ENCODE data around the gene SKOR1.

Gene SKOR1

DNA sequence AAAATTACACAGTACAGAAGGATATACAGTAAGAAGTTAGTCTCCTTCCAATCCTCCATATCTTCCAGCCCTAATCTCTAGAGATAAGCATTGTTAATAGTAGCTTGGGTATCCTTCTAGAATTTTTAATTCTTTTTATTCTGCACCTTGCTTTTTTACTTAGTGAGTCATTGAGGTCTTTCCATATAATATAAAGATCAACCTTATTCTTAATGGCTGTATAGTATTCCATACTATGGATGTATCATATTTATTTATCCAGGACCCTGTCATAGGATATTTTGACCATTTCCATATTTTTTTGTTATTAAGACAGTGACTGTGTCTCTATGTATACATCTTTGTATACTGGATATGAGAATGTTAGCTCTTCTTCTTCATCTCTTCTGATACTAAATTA is 36.3 kb upstream of the SKOR1 start:
- Histone ChIP-seq H3K4me1 (ENCODE audit: insufficient read depth, low read length, severe bottlenecking) (peaks cover 76% of the 10 kb centered on the region), H3K79me2 (ENCODE audit: insufficient read depth, low read length) (no peaks in the 10 kb centered on the region)

DNA sequence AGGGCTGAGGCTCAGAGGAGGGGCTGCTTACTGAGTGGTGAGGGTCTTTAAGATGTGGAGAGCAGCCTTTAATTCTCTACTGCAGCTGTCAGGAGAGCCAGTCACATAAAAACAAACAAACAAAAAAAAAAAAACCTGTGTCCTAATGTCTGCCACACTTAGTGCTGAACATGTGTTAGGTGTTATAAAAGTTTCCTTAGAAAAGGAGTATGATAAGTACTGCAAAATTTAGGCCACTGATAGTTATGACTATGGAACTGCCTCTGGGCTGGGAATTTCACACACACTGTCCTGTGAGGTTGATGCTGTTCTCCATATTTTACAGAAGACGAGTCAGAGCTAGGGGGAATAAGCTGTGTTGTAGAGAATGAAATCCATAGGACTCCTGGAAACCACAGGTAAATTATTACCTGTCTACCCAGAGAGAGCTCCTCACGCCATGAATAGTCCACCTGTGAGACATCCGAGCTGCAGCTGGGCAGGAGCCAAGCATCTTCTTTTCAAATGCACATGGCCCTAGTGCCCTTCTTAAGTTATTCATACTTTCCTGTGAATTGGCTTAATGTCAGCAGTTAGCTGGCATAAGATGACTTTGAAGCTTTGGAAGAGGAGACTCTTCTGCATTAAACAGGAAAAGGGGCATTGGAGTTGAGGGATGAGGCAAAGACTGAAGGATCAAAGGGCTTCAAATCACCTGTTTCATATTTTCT is 34.5 kb upstream of the SKOR1 start:
- Histone ChIP-seq H3F3A (ENCODE audit: insufficient read depth, low read length) (no peaks in the 10 kb centered on the region), H3K79me2 (ENCODE audit: insufficient read depth, low read length) (no peaks in the 10 kb centered on the region), H3K27me3 (ENCODE audit: insufficient read depth, low read length) (no peaks in the 10 kb centered on the region), H3K4me1 (ENCODE audit: insufficient read depth, low read length, severe bottlenecking) (peaks cover 58% of the 10 kb centered on the region), H2AFZ (ENCODE audit: low read length) (no peak overlapping the region), H3K9ac (ENCODE audit: low read length) (no peak overlapping the region; the same call in 1 of the 2 replicates), H3K4me3 (ENCODE audit: low read depth, low read length, poor library complexity, severe bottlenecking) (no peak overlapping the region), H3K36me3 (ENCODE audit: insufficient read depth, low read length) (peaks cover 26% of the 10 kb centered on the region), H4K20me1 (ENCODE audit: insufficient read depth, low read length) (no peaks in the 10 kb centered on the region), H3K9me2 (ENCODE audit: low read depth, low read length) (no peaks in the 10 kb centered on the region), H3K27ac (ENCODE audit: low read depth, low read length, poor library complexity, severe bottlenecking) (peak overlapping the region; percentile 59), H3K9me3 (ENCODE audit: low read length) (peaks cover 16% of the 10 kb centered on the region), H3K4me2 (ENCODE audit: low read length) (no peak overlapping the region)
- TF ChIP-seq EZH2 (IDR thresholded peaks at IDR 0.05; ENCODE audit: borderline replicate concordance, low read length), result no peak
- TF ChIP-seq, protein P1, sequence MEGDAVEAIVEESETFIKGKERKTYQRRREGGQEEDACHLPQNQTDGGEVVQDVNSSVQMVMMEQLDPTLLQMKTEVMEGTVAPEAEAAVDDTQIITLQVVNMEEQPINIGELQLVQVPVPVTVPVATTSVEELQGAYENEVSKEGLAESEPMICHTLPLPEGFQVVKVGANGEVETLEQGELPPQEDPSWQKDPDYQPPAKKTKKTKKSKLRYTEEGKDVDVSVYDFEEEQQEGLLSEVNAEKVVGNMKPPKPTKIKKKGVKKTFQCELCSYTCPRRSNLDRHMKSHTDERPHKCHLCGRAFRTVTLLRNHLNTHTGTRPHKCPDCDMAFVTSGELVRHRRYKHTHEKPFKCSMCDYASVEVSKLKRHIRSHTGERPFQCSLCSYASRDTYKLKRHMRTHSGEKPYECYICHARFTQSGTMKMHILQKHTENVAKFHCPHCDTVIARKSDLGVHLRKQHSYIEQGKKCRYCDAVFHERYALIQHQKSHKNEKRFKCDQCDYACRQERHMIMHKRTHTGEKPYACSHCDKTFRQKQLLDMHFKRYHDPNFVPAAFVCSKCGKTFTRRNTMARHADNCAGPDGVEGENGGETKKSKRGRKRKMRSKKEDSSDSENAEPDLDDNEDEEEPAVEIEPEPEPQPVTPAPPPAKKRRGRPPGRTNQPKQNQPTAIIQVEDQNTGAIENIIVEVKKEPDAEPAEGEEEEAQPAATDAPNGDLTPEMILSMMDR (IDR thresholded peaks at IDR 0.05; ENCODE audit: low read length), result no peak

More for the DNA sequence above, 36.3 kb upstream of the SKOR1 start:
- Histone ChIP-seq H3K9me3 (ENCODE audit: low read length) (0 out of 2 replicates have a peak, but pooled peaks cover under 1% of the 10 kb centered on the region), H4K20me1 (ENCODE audit: insufficient read depth, low read length) (no peaks in the 10 kb centered on the region), H3K4me3 (ENCODE audit: low read depth, low read length, poor library complexity, severe bottlenecking) (no peak overlapping the region), H3K9ac (ENCODE audit: low read length) (no peak overlapping the region), H3K36me3 (ENCODE audit: insufficient read depth, low read length) (peaks cover 9% of the 10 kb centered on the region; the same call in 1 of the 2 replicates), H3F3A (ENCODE audit: insufficient read depth, low read length) (peaks cover 6% of the 10 kb centered on the region), H2AFZ (ENCODE audit: low read length) (no peak overlapping the region), H3K9me2 (ENCODE audit: low read depth, low read length) (no peaks in the 10 kb centered on the region), H3K4me2 (ENCODE audit: low read length) (no peak overlapping the region), H3K27ac (ENCODE audit: low read depth, low read length, poor library complexity, severe bottlenecking) (peak overlapping the region; percentile 99), H3K27me3 (ENCODE audit: insufficient read depth, low read length) (no peaks in the 10 kb centered on the region)
- TF ChIP-seq EZH2 (IDR thresholded peaks at IDR 0.05; ENCODE audit: borderline replicate concordance, low read length), result no peak
- TF ChIP-seq, protein P1 (IDR thresholded peaks at IDR 0.05; ENCODE audit: low read length), result no peak

DNA sequence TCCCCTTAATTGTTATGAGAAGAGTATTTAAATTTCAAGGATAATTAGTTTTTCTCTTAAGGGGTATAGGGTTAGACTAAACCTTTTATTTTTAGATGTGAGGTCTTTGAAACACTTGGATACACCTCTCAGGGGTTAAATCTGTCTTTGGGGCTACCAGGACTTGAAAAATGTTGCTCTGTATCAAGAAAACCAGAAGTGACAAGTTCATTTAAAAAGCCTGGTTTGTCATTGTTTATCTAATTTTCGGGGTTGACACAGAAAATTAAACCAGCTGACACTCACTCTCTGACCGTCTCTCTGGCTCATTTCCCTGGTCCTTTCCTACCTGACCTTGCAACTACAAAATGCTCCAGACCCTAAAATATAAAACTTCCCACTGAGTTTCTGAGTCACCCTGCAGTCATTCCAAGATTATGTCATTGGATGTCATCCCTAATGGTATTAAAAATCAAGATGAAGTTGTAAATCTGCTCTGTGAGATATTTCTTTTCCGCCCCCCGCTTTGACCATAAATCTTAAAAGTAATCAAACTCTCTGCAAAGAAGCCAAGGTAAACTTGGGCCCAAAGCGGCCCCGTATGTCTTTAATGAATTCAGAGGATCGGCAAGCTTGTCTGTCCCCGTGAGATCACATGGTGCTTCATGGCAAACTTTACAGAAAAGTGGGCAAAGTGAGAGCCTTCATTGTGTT is 32.9 kb upstream of the SKOR1 start:
- no peaks in the 10 kb centered on the region for H3F3A ChIP-seq (ENCODE audit: insufficient read depth, low read length)
- no peaks in the 10 kb centered on the region for H3K9me2 ChIP-seq (ENCODE audit: low read depth, low read length)
- H3K4me2 ChIP-seq (ENCODE audit: low read length), result no peak overlapping the region
- TF ChIP-seq, protein P1 (IDR thresholded peaks at IDR 0.05; ENCODE audit: low read length), result no peak
- no peak for TF ChIP-seq EZH2 (IDR thresholded peaks at IDR 0.05; ENCODE audit: borderline replicate concordance, low read length)
- peaks cover 18% of the 10 kb centered on the region for H3K9me3 ChIP-seq (ENCODE audit: low read length)
- H3K36me3 ChIP-seq (ENCODE audit: insufficient read depth, low read length), result peaks cover 36% of the 10 kb centered on the region
- no peaks in the 10 kb centered on the region for H3K79me2 ChIP-seq (ENCODE audit: insufficient read depth, low read length)
- no peaks in the 10 kb centered on the region for H3K27me3 ChIP-seq (ENCODE audit: insufficient read depth, low read length)
- peaks cover 42% of the 10 kb centered on the region for H3K4me1 ChIP-seq (ENCODE audit: insufficient read depth, low read length, severe bottlenecking)
- no peaks in the 10 kb centered on the region for H4K20me1 ChIP-seq (ENCODE audit: insufficient read depth, low read length)
- no peak overlapping the region for H3K4me3 ChIP-seq (ENCODE audit: low read depth, low read length, poor library complexity, severe bottlenecking)
- H2AFZ ChIP-seq (ENCODE audit: low read length), result no peak overlapping the region
- peak overlapping the region; percentile 59 for H3K27ac ChIP-seq (ENCODE audit: low read depth, low read length, poor library complexity, severe bottlenecking)
- no peak overlapping the region for H3K9ac ChIP-seq (ENCODE audit: low read length)

Data from OCI-LY1 (cell line).